HL-60 (cell line): ENCODE measurements around the gene N4BP2L2.

Experiments
- POLR2AphosphoS5 ChIP-seq: IDR thresholded peaks from 2 replicates; pipeline ENCODE4 v1.6.1; 2012; ENCODE audit warnings: low read depth
- TF ChIP-seq, protein P1 (sequence below): IDR thresholded peaks from one replicate; pipeline ENCODE4 v1.5.1; 2011; ENCODE audit warnings: low read length, control low read depth, inconsistent platforms; ENCODE audit not compliant: insufficient read depth
- TF ChIP-seq, protein P2 (sequence below): IDR thresholded peaks from 2 replicates; pipeline ENCODE4 v1.6.1; 2012; ENCODE audit warnings: low read depth; ENCODE audit not compliant: insufficient replicate concordance

DNA sequence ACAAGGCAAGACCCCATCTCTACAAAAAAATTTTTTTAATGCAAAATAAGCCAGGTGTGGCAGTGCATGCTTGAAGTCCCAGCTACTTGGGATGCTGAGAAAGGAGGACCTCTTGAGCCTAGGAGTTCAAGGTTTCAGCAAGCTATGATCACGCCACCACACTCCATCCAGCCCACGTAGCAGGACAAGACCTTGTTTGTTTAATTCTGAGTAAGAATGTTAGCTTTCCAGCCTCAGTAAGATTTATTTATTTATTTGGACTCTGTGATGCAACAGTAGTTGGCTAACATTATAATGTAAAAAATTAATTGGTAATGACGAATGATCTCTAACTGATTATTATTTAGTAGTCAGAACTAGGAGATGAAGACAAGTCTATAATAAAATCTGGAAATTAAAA is 23.3 kb downstream of the N4BP2L2 start:
- TF ChIP-seq, protein P1, sequence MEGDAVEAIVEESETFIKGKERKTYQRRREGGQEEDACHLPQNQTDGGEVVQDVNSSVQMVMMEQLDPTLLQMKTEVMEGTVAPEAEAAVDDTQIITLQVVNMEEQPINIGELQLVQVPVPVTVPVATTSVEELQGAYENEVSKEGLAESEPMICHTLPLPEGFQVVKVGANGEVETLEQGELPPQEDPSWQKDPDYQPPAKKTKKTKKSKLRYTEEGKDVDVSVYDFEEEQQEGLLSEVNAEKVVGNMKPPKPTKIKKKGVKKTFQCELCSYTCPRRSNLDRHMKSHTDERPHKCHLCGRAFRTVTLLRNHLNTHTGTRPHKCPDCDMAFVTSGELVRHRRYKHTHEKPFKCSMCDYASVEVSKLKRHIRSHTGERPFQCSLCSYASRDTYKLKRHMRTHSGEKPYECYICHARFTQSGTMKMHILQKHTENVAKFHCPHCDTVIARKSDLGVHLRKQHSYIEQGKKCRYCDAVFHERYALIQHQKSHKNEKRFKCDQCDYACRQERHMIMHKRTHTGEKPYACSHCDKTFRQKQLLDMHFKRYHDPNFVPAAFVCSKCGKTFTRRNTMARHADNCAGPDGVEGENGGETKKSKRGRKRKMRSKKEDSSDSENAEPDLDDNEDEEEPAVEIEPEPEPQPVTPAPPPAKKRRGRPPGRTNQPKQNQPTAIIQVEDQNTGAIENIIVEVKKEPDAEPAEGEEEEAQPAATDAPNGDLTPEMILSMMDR = no peak
- TF ChIP-seq, protein P2, sequence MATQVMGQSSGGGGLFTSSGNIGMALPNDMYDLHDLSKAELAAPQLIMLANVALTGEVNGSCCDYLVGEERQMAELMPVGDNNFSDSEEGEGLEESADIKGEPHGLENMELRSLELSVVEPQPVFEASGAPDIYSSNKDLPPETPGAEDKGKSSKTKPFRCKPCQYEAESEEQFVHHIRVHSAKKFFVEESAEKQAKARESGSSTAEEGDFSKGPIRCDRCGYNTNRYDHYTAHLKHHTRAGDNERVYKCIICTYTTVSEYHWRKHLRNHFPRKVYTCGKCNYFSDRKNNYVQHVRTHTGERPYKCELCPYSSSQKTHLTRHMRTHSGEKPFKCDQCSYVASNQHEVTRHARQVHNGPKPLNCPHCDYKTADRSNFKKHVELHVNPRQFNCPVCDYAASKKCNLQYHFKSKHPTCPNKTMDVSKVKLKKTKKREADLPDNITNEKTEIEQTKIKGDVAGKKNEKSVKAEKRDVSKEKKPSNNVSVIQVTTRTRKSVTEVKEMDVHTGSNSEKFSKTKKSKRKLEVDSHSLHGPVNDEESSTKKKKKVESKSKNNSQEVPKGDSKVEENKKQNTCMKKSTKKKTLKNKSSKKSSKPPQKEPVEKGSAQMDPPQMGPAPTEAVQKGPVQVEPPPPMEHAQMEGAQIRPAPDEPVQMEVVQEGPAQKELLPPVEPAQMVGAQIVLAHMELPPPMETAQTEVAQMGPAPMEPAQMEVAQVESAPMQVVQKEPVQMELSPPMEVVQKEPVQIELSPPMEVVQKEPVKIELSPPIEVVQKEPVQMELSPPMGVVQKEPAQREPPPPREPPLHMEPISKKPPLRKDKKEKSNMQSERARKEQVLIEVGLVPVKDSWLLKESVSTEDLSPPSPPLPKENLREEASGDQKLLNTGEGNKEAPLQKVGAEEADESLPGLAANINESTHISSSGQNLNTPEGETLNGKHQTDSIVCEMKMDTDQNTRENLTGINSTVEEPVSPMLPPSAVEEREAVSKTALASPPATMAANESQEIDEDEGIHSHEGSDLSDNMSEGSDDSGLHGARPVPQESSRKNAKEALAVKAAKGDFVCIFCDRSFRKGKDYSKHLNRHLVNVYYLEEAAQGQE = no peak
- TF ChIP-seq POLR2AphosphoS5 = no peak
